Islet precursor cell (in vitro differentiated cells): ENCODE results near the gene PARVB.

Experiments used
- DNase-seq: peaks from one replicate; pipeline ENCODE4 v3.0.0-alpha.2; 2018

PARVB gene

DNA sequence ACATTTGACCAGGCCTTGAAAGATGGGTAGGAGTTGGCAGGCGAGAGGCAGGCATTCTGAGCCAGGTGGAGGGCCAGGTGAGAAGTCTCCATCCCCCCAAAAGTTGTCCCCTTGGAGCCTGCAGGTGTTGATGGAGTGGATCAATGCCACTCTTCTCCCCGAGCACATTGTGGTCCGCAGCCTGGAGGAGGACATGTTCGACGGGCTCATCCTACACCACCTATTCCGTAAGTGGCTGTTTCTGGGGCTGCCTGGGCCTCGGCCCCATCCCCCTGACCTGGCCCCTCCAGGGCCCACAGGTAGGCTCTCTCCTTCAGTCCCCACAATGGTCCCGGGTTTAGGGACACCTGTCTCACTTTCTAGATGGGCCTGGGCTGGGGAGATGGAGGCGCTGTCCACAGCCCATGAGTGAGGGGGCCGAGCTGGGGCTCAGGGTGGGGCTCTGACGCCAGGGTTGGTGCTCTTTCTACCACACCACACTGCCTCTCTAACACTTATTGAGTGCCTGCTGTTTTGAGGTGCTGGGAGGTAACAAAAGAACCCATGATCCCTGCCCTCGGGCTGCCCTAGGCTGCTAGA, 163.6 kb downstream of the PARVB start:
- DNase-seq = no peak

DNA sequence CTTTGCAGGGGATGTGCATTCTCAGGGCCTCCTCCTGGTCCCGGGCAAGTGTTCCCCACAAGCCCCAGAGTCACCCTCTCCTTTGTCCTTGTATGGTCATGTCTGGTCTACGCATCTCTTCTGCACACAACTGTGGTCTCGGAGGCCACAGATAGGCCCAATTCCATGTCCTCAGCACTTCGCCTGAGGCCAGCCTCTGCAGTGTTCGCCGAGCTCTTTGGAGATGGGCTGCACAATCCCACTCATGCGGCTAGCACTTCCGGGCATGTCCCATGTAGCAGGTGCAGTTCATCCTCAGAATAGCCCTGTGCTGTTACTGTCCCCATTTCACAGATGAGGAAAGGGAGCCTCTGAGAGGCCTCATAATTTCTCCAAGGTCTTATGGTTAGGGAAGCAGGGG, 164.2 kb downstream of the PARVB start:
- DNase-seq = no peak

DNA sequence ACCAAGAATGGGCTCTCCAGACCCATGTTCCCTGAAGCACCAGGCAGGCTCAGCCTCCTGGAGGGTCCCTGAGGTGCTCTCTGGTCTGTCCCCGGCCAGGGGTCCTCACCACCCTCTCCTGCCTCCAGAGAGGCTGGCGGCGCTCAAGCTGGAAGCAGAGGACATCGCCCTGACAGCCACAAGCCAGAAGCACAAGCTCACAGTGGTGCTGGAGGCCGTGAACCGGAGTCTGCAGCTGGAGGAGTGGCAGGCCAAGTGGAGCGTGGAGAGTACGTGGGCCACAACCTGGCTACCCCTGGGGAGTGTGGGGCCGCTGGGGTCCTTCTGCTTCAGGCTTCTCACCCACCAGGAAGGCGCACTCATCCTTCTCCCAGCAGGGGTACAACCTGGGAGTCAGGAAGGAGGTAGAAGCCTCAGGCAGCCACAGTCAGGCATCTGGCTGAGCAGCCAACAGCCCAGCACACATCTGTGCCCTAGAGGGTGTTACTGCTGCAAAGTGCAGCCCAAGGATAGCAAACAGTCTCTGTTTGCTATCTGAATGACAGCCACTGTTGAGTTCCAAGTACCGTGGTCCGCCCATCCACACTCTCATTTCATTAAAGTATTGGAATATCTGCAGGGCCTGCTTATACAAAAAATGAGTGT, 165.0 kb downstream of the PARVB start:
- DNase-seq = no peak

DNA sequence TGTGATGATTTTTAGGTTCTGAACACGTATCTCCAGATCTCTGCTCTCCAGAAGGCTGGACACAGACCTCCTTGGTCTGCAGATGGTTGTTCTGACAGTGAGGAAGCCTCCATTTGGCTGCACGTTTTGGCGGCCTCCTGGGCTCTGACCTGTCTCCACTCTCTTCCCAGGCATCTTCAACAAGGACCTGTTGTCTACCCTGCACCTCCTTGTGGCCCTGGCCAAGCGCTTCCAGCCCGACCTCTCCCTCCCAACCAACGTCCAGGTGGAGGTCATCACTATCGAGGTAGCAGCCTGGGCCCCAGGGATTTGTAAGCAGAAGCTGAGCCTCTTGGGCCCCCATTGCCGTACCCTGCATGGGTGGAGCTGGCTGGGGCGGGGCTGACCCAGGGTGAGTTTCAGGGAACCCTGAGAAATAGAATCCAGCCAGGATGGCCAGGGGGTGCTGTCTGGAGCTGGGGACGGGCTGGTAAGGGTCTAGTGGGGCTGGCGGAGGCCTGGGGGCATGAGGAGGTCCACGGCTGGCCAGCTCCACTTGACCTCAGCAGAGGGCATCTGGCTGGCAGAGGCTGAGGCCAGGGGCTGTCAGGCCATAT, 166.4 kb downstream of the PARVB start:
- DNase-seq = no peak

DNA sequence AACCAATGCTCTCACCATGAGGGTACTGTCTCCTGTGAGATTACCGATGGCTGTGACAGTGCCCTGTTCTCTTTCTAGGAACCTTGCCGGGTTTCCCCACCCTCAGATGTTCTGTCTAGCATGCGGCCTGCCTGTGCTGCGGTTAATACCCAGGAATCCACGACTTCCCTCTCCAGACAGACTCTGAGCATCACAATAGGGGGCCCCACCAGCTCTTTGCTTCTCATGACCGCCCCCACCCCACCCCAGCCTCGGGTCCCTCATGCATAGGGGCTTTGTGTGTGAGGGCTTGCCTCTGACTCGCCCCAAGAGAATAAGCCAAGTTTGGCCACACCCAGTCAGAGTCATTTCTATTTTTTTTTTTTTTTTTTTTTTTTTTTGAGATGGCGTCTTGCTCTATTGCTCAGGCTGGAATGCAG, 166.9 kb downstream of the PARVB start:
- DNase-seq = no peak

DNA sequence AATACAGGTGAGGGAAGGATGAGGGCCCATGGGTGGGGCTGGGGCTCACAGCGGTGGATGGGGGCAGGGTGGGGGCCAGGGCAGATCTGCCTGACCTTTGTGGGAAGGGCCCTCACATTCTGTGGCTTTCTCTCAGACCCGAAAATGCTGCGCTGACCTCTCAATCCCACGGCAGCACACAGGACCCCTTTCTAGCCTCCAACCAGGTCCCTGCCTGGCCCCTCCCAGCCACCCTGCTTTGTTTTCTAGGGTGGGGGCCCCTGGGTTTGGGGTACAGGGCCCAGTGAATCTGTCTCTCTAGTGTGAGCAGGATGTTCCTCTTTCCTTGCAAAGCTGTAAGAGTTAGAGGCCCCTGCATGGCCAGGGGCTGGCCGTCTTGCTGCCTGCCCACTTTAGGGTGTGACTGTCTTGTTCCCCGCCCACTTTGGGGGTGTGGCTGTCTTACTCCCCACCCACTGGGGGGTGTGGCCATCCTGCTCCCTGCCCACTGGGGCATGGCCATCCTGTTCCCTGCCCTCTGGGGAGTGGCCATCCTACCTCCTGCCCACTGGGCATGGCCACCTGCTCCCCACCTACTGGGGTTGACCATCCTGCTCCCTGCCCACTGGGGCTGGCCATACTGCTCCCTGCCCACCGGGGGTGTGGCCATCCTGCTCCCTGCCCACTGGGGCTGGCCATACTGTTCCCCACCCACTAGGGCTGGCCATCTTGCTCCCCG, 168.2 kb downstream of the PARVB start:
- no peak for DNase-seq

DNA sequence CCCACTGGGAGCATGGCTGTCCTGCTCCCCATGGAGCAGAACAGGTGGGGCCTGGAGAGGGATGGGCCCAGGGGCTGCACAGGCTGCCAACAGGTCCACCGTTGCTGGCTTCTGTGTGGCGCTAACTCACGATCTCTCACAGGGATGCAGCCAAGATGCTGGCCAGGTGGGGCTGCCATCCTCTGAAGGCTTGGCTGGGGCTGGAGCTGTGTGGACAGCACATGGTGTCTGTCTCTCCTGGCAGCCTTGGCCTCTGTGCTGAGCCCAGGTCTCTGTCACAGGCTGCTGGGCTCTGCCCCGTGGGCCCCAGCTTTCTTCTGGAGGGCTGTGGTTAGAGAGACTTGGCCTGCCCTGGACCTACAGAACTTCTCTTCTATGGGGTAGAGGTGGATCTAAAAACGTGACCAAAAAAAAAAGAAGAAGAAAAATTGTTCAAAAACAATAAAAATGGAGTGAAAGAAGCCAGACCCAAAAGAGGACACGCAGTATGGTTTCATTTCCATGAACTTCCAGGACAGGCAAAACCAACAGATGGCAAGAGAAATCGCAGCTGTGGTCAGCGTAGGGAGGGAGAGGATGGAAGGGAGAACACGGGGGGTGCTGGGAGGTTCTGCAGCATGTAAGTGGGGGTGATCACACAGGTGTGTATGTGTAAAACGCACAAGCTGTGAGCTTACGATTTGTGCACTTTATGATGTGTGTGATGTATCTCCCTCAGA, 168.9 kb downstream of the PARVB start:
- DNase-seq = no peak

DNA sequence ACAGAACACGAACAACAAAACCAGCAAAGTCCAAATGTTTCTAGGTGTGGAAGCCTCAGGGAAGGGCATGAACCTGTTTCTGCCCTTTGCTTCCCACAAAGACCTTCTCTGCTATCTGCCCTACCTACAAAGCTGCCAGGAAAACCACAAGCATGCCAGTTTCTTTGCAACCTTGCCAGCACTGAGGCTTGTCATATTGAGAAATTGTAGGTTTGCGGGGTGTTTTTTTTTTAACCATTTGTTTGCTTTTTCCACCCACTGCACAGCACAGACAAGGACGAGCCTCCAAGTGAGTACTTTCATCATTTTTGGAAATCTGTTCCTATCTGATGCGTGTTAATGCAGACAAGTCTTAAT, 169.4 kb downstream of the PARVB start:
- DNase-seq = no peak

DNA sequence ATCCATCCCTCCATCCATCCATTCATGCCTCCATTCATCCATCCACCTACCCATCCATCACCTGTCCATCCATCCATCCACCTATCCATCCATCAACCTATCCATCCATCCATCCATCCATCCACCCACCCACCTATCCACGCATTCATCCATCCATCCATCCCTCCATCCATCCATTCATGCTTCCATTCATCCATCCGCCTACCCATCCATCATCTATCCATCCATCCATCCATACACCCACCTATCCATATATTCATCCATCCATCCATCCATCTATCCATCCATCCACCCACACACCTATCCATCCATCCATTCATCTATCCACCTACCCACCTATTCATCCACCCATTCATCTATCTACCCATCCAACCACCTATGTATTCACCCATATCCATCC, 170.5 kb downstream of the PARVB start:
- DNase-seq = no peak

DNA sequence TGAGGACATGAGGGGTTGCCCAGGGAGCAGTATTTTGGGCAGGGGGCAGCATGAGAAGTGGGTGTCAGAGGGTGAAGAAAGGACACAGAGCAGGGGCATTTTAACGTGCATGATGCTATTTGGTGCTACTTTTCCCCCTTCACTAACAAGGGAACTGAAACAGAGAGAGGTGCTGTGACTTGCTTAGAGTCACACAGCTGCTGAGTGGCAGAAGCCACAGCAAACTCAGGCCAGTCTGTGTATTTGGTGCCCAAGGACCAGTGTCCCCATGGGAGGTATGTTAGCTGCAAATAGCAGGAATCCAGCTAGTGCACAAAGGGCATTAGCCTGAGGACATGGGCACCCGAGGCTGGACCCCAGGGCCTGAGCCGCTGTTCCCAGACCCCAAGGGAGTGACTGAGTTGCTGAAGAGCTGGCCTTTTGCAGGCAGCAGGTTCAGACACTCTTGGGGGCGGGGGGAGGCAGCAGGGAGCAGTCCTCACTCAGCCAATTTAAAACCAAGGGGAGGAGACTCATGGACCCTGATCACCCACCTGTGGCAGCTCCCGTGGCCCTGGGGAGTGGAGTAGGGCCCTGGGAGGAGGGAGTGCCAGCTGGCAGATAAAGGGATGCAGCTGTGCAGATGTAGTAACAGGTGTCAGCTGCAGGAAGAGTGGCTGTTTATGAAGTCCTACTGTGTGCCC, 171.2 kb downstream of the PARVB start:
- DNase-seq = no peak

DNA sequence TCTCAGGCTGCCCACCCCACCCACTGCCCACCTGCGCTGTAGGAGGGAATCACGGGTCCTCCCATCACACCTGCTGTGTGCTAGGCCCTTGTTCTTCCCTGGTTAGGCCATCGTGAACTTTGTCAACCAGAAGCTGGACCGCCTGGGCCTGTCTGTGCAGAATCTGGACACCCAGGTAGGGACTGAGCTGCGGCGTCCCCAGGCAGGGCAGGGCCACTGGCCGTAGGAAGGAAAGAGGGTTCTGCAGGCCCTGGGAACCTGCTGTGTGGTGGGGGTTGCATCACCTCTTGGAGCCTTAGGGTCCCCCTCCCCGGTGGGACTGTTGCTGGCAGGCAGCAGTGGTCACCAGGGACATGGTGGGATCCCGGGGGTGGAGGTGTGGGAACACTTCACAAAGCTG, 172.1 kb downstream of the PARVB start:
- DNase-seq = no peak

DNA sequence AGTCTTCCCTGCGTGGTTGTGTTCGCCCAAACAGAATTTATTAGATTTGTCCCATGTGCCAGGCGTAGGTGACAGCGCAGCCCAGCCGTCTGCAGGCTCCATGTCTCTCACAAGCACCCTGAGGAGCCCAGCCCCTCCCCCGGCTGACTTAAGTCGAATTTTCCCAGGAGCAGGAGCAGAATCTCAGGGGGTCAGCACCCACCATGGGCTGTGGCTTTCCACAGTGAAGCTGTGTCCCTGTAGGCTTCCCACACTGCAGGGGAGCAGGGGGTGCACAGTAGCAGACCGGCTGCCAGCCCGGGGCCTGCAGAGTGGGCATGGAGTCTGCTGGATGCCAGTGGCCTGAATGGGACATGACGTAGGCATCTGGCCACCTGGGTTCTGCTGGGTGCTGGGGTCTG, 172.6 kb downstream of the PARVB start:
- DNase-seq = no peak

DNA sequence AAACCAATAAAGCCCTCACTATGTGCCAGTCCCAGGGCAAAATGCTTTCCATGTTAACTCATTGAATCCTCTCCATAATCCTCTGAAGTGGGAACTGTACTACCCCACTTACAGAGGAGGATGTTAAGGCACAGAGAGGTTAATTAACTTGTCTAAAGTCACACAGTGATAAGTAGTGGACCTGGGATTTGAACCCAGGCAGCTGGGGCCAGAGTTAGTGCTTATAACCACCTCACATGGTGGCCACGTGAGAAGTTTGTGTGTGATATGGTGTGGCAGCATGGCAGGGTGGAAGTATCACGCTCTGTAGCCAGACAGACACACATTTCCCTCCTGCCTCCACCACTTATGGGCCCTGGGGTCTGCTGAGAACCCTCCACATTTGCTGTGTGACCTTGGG, 173.2 kb downstream of the PARVB start:
- no peak for DNase-seq

DNA sequence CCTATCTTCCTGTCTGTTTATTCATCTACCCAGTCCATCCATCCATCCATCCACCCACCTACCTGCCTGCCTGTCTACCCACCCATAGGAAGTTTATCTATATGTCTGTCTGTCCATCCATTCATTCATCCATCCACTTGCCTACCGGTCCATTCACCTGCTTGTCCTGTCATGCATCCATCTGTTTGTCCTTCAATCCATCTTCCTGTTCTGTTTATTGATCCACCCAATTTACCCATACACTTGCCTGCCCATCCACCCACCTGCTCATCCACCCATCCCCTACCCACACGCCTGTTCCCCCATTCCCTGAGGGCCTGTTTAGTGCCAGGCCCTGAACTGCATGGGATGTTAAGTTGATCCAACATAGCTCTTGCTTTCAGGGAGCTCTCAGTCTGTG, 175.1 kb downstream of the PARVB start:
- no peak for DNase-seq

DNA sequence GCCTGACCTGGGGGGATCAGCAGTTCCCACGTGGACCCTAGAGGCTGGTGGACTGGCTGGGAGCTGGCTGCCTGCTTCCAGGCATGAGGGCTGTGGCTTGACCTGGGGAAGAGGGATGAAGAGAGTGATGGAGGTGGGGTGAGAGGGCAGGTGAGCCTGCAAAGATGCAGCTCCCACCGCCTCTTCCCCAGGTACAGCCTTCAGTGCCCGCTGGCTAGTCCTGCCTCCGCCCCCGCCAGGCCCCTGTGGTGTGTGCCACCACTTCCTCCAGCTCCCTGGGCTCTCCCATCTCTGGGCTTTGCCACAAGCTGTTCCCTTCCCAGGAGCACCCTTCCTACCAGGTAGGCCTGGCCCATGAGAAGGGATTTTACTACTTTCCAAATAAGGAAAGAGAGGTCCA, 175.8 kb downstream of the PARVB start:
- no peak for DNase-seq

DNA sequence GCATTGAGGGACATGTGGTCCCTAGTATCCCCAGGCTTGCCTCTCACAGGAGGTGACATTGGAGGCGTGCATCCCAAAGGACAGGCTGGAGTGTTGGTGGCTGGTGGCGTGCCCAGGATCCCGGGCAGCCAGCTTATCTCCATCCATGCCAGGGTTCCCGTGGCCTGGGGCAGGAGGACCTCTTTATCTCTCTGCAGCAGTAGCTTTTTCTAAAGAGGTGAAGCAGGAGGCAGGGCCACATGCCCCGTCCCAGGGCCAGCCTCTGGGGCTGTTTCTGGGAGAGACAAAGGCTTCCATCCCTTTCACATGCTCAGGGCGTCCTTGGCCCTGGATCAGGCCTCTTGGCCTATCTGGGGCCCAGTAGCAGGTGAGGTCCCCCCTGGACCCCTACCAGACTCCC, 176.3 kb downstream of the PARVB start:
- no peak for DNase-seq

DNA sequence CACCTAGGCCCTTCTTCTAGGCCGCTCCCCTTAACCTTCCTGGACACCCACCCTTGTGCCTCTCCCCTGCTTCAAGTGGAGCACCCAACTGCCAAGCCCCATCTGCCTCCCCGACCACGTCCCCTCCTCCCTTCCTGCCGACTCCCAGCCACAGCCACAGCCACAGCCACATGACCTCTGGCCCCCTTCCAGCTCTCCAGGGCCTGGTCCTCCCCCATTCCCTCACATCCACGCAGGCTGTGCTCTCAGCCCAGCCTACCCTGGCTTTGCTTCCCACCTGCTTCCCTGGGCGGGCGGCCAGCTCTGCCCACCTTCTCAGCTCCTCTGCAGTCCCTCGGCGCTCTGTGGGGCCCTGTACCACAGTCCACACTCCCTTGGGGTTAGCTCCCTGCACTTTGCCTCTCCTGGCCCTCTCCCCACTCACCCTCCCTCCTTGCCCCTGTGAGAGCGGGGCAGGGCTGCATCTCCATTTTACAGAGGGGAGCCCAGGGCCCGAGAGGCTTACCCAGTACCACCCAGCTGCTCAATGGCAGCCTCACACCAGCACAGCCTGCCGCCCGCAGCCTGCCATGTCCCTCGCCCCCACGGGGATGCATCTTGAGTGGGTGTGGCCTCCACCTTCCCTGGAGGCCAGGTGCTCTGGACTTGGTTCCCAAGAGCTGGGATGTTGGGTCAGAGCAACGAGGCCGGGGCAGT, 176.9 kb downstream of the PARVB start:
- DNase-seq = no peak

DNA sequence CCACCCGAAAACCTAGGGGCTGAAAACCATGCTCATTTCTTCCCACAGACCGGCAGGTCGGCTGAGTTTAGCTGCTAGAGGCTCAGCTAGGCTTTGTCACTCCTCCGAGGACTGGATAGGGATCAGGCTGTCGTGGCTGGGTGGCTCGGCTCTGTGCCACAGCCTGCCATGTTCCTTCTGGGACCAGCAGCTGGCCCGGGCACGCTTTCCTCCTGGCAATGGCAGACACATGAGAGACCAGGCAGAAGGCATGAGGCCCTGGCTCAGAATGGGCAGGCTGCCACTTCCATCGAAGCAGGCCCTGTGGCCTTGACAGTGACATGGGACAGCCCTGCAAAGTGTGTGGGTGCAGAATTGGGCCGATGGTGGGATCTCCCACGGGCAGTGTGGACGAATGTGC, 177.6 kb downstream of the PARVB start:
- DNase-seq = no peak

DNA sequence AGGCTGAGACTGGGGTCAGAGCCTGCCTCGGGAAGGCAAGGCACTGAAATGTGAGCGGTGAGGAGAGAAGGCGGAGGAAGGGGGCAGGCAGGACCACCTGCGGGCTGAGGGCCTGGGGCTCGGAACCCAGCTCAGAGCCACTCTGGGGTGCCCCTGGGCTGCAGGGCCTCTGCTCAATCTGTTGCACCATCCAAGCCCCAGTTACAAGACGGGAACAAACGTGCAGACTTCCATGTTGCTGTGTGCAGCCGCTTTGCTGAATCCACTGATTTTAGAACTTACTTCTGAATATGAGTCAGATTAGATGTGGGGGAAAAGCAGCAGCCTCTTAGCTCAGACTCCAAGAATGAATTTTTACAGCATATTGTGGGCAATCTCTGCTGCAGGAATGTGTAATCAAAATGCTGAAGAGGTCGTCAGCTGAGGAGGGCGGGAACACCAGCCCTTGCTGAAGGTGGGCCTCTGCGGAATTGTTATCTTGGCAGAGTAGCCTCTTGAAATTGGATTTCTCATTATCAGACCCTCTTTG, 178.2 kb downstream of the PARVB start:
- no peak for DNase-seq

DNA sequence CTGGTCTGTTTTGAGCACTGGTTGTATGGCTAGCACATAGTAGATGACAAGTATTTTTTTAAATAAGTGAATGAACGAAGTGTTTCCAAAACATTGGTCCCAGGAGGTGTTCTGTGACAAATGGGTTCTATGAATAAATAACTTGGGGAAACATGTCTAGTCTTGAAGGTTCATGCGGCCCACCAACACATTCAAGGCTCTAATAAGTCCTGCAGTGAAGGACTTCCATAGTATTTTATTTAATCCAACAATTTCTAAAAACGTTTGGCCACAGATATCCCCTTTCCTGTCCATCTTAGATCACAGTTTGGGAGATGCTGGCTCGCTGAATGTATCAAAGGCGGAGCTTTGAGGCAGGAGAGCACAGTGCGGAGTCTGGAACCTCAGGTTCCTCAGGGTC, 179.1 kb downstream of the PARVB start:
- DNase-seq = no peak

DNA sequence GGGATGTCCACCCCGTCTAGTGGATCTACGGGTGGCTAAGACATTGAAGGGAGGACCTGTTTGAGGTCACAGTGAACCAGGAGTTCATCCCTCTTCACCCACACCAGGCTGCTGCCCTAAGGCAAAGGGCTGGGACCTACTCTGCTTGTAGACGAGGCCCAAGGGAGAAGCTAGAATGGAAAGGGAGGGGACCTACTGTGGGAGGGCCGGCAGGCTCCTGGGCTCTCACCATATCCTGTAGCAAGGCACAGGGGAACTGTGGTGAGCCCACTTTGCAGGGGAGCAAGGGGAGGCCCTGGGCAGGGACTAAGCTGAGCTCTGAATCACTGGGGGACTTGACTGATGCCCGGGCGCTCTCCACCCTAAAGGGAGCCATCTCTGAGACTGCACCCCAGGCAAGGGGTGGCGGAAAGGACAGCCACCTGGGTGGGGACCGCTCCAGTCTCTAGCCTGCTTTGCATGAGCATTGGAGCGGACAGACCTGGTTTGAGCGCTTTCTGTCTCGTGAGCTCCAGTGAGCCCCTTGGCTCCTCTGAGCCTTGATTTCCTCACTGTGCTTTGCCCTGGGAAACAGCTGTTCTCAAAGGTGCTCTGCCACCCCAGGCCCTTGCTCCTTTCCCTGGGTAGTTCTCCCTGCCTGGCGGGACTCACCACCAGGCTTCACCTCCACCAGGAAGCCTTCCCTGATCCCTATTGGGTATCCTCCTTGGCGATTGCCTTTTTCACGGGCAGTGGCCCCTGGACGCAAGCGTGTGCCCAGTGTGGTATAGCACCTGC, 180.8 kb downstream of the PARVB start:
- no peak for DNase-seq
